GM21737 (cell line): ENCODE results near the gene ZNF319.

ENCODE experiments used
- ATAC-seq: cut with Tn5 transposase; IDR thresholded peaks from one replicate; pipeline ENCODE4 v1.9.1; 2021; ENCODE audit warnings: mild to moderate bottlenecking, moderate library complexity; ENCODE audit not compliant: unreplicated experiment

Gene ZNF319

GRCh38 chr16:57957673-57958392 is 42.6 kb downstream of the ZNF319 start:
- ATAC-seq = no peak

- no peak for ATAC-seq
These were observed 43.4 kb downstream of the ZNF319 start for GRCh38 chr16:57956924-57957672.

- no peak for ATAC-seq
These were observed 44.1 kb downstream of the ZNF319 start for GRCh38 chr16:57956270-57956808.

- no peak for ATAC-seq
These were observed 44.8 kb downstream of the ZNF319 start for GRCh38 chr16:57955572-57956188.

DNA sequence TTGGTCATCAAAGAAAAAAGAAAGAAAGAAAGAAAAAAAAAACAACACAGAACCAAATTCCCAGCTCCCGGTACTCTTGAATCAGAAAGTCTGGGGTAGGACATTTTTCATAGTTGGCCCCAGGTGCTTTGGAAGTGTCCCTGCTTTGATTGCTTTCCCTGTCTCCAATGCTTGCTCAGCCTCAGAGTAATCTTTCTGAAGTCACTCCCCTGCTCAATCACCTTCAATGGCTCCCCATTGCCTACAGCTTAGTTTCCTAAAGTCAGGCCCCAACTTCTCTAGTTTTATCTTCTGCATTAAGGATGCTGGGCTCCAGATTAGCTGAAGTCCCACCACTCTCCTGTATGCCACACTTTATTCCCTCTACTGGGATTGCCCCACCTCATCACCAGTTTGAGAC is 46.6 kb downstream of the ZNF319 start:
- ATAC-seq = no peak

DNA sequence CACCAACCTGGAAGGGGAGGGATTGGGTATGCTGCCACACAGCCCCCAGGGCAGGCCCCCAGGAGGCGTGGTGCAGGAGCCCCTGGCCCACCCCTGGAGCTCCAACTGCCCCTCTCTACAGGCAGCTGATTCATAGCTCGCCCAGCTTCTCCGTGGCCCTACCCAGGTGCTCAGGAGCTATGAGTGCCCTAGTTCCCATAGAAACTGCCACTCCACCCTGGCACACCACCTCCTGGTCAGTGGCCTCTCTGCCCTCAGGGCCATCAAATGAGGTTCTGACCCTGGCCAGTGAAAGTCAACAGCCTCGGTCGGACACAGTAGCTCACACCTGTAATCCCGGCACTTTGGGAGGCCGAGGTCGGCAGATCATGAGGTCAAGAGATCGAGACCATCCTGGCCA is 47.6 kb downstream of the ZNF319 start:
- ATAC-seq = no peak

- ATAC-seq = no peak
These were observed 49.1 kb downstream of the ZNF319 start for GRCh38 chr16:57951204-57951960.

DNA sequence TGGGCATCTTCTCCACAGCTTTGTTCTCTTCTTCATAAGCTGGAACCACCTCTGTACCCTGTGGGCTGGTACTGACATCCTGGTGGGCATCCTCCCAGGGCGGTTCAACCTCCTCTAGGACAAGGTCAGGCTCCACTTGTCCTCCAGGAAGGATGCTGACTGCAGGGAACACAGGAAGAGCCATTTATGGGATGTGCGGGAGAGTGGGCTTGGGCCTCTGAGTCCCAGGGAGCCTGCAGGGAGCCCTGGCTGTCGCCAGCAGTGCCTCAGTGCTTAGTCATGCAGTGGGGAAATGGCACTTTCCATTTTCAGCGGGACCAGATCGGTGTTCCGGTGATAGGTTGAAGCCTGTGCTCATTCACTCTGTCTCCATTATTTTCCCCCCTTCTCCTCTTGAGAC is 50.1 kb downstream of the ZNF319 start:
- no peak for ATAC-seq

- no peak for ATAC-seq
These were observed 50.8 kb downstream of the ZNF319 start for GRCh38 chr16:57949595-57950238.

DNA sequence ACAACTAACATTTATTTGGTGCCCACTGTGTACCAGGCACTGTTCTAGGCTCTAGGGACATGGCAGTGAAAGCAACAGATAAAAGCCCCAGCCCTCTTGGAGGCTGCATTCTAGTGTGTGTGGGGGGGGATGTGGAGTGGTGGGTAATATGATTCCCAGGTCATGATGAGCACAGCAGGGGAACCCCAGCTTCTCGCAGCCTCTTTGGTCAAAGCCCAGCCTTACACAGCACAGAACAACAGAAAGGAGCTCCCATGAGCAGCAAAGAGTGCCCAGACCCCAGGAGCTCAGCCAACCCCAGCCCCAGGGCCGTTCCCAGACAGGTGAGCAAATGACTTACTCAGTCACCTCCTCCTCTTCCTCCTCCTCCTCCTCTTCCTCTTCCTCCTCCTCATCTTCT is 51.5 kb downstream of the ZNF319 start:
- no peak for ATAC-seq

DNA sequence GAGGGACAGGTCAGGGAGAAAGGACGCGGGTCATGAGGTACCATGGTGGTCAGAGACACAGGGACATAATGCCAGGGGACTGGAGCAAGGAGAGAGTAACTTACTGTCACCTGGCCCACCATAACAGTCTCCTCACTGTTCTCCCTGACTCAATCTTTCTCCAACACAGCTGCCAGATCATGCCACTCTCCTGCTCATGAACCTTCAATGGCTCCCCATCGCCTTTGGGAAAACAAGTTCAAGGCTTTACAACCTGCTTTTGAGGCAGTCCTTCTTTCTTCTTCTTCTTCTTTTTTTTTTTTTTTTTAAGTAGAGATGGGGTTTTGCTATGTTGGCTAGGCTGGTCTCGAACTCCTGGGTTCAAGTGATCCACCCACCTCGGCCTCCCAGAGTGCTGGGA is 52.4 kb downstream of the ZNF319 start:
- ATAC-seq = no peak

GRCh38 chr16:57947261-57947660 is 53.2 kb downstream of the ZNF319 start:
- no peak for ATAC-seq

- no peak for ATAC-seq
These were observed 54.2 kb downstream of the ZNF319 start for GRCh38 chr16:57946181-57946801.

DNA sequence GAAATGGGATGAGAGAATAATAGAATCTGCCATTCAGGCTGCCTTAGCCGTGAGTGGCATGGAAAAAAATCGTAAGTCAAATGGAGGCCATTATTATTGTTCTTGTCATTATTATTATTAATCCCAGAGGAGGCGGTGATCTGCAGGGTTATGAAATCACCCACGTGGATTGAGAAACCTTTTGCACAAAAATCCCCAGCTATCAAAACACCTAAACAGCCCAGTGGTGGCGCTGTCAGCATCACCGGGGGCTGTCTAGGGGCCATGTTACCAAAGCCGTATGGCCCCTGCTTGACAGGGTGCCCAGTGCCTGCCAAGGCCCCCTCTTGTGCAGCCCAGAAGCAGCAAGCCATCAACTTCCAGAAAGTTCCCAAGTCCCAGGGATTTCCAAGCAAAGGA is 54.7 kb downstream of the ZNF319 start:
- ATAC-seq = no peak

DNA sequence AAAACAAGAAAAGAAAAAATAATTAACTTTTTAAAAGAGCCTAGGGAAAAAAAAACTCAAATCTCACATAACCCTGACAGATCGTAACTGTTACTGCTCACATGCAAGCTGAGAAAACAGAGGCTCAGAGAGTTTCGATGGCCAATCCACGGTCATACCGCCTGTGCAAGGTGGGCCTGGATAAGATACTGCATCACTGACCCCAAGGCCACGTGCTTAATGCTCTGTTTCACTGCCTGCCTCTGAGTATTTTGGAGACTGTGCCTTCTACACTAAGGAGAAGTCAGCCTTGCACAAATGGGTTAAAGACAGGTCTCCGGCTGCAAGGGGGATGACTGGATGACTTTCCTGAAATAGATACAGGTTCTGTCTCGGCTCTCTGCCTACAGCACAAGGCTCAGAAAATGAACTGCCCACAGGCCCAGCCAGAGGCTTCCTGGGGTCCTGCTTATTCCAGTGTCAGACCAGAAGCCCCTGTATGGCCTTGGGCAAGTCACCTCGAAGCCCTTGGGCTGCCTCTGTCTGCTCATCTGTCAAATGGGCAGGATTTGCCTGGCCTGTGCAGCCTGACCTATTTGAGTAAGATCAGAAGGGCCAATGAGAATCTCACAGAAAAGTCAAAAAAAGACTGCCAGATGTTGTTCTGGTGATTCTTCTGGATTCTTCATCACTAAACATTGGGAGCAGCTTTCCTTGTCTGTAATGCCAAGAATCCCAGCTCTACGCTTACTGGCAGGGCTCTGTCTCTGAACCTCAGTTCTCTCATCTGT is 55.3 kb downstream of the ZNF319 start:
- no peak for ATAC-seq
